ENCODE data around the gene MTA1.

The MTA1 gene

GRCh38 chr14:105467249-105467941 lies 47.8 kb downstream of the MTA1 start:
- DNase-seq: no peak

- no peak for DNase-seq
Measured at GRCh38 chr14:105467942-105468471, 48.4 kb downstream of the MTA1 start.

- DNase-seq: no peak
Measured at GRCh38 chr14:105468621-105469241, 49.1 kb downstream of the MTA1 start.

- no peak for DNase-seq
Measured at GRCh38 chr14:105469456-105470349, 50.1 kb downstream of the MTA1 start.

GRCh38 chr14:105470350-105471296 lies 51.0 kb downstream of the MTA1 start:
- DNase-seq: no peak

- DNase-seq: no peak
Measured at GRCh38 chr14:105471297-105471821, 51.7 kb downstream of the MTA1 start.

- DNase-seq: no peak
Measured at GRCh38 chr14:105471823-105472485, 52.3 kb downstream of the MTA1 start.

GRCh38 chr14:105472486-105472991 lies 52.9 kb downstream of the MTA1 start:
- DNase-seq: no peak

GRCh38 chr14:105473033-105473676 lies 53.5 kb downstream of the MTA1 start:
- DNase-seq: no peak

- peak; percentile 70 for DNase-seq
Measured at GRCh38 chr14:105473677-105474482, 54.3 kb downstream of the MTA1 start.

- DNase-seq: peak; percentile 67
Measured at GRCh38 chr14:105474483-105475268, 55.0 kb downstream of the MTA1 start, which contains the start of gene CRIP2. CRIP2 (plus strand) TSS chr14:105474821; CDS start chr14:105474863, 42 bp downstream.

GRCh38 chr14:105475269-105476096 lies 55.9 kb downstream of the MTA1 start:
- DNase-seq: no peak

GRCh38 chr14:105476097-105476830 lies 56.6 kb downstream of the MTA1 start:
- no peak for DNase-seq

- no peak for DNase-seq
Measured at GRCh38 chr14:105476831-105477659, 57.4 kb downstream of the MTA1 start.

GRCh38 chr14:105477660-105478397 lies 58.2 kb downstream of the MTA1 start:
- peak; percentile 74 for DNase-seq
